Mesenteric fat pad (tissue), 1 donor: Measurements from ENCODE around the gene NSFL1C. TPM values are rescaled to one million over a fixed set of nuclear protein-coding genes. Genes with fewer than 3 reads are reported as not detected.

ENCODE experiments used
- DNase-seq: peaks from one replicate; pipeline ENCODE4 v3.0.0-alpha.2; 2020; ENCODE audit warnings: low spot score
- total RNA-seq: library from RNA; stranded (reverse); fragmentation: NEBNext Ultra II Directional; extraction: Animal tissue kit (Norgen Biotek cat#: 25700); gene quantifications from one replicate; pipeline ENCODE4 v1.2.1, GENCODE V29; 2021
- donor health status: DM: yes; HTN: yes; CAD: no.

Gene NSFL1C
- total RNA-seq, 1 donor from 2014 or later: 78.6 TPM

DNA sequence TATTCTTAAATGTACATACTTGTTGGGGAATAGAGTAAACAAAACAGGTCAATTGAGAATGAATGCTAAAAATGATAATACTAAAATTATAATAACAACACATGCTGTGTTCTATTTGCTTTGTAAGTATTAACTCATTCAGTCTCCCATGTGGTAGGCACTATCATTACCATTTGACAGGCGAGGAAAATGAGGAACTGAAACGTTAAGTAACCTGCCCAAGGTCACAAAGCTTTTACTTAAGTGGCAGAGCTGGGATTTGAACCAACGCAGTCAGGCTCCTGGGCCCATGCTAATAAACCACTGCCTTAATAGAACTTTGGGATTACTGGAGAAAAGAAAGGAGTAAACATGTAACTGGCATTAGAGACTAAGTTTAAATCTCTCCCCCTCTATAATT, 3.8 kb downstream of the NSFL1C start:
- no peak for DNase-seq

DNA sequence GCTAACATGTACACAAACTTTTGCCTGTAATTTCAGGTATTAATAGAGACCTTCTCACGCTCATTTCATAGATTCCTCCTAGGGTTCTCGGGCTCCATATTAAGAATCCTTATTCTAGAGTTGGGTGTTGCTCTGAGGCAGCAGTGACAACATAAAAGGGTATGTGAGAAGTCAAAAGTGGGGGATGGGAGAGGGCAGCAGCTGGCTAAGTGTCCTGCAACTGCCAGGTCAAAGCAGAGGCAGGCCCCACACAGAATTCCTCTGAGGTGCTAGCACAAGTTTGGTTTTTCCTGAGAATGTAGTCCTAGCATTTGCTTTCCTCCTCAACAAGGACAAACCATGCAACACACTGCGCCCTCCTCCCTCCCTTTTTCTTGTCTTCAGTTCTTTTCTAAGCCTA, 4.6 kb downstream of the NSFL1C start:
- DNase-seq: no peak

DNA sequence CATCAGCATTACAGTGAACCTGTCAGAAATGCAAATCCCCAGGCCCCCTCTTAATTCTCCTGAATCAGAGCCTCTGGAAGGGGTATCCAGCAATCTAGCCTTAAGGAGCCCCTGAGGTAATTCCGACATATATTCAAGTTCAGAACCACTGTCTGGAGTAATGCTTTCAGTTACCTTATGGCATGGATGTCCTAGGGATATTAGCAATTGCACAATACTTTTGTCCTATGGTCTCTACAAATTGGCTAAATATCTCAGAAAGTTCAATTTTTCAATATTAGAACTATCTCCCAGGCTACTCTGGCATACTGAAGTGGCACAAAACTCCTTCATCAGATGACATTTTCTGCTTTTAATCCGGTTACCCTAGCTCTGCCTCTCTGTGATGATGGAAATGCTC, 6.4 kb downstream of the NSFL1C start:
- no peak for DNase-seq

DNA sequence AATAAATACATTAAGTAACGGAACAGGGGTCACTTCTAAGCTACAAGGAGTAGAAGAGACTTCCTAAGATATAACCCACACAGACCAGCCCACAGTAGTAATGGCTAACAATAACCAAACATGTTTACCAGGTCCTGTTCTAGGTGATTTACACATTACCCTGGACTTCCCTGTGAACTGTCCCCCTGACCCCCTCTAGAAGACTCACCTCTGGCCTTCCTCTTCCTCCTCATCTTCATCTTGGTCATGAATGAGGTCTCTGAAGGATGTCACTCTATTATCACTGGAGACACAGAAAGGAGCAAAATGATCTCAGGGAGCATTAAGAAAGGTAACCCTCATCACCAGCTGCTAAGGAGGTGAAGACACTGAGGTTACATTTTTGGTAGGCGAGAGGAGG, 8.7 kb downstream of the NSFL1C start:
- no peak for DNase-seq

DNA sequence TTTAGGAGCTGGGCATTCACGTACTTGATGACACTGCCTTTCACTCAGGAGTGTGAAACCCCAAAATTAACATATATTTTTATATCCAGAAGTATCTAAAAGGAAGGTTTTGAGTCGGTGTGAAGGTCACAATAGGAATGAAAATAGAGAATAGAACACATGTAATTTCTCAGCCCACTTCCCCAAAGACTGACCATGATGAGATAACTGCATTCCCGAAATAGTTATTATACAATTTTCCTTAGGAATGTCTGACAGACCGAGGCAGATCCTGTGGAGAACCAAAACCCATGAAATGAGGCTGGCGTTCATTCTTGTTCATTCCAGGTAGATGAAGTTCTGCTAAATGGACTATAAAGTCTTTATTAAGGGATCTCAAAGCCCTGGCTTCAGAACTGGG, 10.3 kb downstream of the NSFL1C start:
- DNase-seq: no peak

DNA sequence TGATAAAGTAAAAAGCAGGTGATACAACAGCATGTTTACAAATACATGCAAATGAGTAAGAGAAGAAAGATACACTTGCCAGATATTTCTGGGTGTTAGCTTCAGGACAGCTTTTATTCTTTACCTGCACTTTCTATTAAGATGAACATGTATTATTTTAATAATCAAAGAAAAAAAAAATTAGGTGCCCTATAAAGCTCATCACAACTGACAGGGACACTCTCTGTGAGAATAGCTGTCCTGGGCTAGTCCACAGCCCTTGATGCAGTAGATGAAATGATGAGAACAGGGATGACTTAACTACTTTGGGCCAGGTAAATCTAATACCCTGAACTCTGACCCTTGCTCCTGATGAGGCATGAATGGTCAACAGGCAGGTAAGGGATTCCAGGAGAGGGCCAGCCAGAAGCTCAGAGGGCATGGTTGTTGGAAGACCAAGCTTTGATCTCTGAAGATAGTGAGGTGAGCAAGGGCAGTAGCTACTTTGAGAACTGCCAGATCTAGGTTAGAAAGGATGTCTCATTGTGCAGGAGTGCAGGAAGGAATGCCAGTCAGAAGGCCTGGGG, 15.6 kb downstream of the NSFL1C start:
- no peak for DNase-seq

DNA sequence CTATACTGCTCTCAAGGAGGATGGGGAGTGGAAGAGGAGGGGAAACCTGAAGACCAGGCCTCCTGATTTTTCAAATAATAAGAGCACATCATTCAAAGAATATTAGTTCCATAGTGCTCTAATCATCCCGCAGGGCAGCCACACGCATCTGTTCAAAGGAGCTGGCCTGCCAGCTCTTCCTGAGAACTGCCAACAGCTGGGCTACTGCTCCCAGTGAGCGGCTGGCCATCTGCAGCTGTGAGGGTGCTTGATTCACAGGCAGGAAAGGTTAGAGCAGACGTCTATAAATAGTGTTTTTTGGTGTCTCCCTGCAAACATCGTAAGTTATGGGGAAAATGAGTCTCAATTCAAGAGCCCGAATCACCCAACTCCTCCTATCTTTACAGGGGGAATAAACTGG, 17.3 kb downstream of the NSFL1C start:
- DNase-seq: no peak

DNA sequence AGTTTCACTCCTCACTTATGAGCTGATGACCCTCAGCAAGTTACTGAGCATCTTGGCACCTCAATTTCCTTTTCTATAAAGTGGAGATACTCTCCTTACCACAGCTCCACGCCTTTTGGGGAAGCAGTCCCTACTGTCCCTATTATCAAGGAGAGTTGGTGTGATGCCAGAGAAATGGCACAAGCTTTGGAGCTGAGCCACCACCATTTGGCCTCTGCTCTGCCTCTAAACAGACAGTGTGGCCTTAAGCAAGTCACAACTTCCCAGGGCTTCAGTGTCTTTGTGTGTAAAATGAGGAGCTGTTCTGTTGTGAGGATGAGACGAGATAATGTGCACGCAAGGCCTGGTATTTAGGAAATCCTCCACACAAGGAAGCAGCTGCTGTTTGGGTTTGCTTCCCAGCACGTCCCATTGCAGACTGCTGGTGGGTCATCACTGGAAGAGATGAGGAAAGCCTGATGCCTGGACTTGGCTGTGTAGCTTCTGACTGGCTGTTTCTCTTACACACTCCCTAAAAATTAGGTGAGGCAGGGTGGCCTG, 18.5 kb downstream of the NSFL1C start:
- DNase-seq: no peak

DNA sequence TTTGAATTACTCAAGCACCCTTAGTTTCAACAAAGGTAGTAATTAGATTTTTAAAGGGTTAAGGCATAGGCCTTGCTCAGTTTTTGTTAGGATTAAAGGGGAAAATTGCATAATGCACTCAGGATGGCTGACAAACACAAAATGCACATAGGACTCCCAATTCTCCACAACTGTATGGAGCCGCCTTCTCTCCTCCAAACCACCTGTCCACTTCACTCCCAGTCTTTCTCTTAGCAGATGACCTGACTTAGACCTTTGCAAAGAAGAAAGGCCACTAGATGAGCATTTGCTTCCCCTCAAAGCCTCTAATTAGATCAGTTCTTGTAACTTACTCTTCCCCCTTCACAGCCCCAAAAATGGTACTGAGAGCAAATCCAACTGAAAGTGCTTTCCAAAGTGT, 20.1 kb downstream of the NSFL1C start:
- DNase-seq: no peak

DNA sequence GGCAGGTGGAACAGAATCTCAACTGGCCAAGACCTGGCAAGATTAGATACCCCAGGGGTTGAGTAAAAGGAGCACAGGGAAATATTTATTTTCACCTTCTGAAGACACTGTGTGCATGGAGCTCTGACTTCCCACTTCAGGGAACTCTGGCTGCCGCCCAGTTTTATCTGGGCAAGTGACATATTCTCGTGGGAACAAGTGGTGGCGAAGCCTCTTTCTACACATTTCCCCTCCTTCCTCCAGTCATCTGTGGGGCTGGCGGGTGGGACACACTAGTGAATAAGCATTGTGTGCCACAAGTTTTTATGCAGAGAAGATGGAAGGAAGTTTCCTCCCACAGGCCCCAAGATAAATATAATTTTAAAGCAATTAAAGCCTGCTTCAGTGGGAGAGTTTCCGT, 23.6 kb downstream of the NSFL1C start:
- no peak for DNase-seq

DNA sequence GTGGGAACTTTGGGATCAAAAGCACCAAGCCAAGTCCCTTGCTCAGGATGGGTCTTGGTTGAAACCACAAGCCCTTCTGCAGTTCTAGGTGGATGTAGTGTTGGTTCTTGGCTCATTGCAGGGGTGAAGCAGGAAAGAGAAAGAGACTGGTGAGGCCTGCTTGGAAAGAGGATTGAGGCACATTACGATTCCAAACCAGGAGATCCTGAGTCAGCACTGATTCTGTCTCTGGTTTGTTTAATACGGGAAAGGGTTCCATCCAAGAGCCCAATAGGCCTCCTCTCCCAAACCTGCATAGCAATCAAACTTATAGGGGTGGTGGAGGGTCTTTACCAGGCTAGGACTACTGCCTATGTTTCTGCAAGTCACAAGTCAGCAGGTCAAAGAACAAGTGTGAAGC, 24.3 kb downstream of the NSFL1C start:
- no peak for DNase-seq

DNA sequence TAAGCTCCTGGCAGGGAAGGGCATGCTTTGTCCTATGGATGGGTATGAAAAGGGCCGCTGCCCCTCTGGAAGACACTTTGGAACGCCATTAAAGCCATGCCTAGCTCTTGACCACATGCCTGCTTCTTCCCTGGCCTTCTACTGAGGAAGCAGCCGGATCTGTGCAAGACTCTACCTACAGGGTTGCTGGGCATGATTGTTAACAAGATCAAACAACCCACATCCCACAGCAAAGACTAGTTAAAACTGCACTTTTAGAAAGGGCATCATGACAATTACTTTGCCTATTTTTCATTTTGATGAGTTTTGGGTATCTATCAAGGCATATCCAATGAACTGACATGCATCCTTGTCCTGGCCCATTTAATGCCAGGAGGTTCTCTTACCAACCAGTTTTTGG, 25.5 kb downstream of the NSFL1C start:
- DNase-seq: no peak

DNA sequence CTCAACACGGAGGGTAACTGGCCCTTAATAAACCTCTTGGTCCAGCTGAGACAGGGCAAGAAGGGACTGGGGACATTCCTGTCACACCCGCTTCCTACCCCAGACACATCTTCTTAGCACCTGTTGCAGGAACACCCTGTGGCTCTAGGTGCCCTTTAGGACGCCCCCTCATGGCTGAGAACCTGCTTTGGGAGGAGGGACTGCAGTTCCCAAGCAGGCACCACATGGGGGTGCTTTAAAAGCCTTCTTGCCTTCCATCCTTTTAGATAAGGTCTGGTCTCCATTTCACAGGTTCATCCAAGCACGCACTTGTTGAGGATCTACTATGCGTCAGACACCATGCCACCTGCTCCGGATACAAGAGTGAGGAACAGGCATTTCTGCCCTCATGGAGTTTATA, 26.6 kb downstream of the NSFL1C start:
- no peak for DNase-seq

DNA sequence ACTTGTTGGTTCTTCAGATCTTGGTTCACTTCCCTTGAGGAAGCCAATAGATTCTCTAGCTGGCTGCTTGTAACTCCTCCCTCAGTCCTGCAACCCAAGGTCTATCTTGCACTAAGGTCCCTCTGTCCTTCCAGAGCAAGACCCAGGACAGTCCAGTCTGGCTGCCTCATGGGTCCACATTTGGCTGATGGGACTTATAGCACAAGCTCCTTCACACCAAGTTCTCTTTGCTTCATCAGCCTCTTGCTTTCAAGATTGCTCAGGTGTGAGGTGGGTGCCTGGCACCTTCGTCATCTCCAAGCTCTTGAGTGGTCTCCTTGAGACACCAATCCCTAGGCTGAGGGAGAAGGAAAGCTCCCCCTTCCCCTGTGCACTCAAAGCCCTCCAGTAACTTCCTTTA, 28.3 kb downstream of the NSFL1C start:
- DNase-seq: no peak

DNA sequence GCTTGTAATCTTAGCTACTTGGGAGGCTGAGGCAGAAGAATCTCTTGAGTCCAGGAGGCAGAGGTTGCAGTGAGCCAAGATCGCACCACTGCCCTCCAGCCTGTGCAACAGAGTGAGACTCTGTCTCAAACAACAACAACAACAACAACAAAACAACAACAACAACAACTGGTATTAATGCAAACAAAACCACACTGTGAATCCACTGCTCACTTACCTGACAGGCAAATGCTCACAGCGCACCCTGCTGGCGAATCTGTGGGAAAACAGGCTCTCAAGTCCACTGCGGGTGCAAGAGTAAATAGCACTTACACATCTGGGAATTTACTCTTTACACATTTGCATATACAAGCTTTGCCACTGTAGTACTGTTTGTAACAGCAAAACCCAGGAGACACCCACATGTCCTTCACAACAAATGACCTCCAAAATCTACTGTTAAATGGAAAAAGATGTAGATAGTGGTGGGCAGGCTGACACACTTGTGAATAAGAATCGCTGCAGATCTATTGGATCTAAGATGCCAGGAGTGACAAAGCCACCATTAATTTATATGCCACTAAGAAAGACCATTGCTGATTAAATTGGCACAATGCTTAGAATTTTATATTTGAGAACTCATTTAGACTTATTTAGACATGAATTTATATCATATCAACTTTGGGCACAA, 29.3 kb downstream of the NSFL1C start:
- DNase-seq: no peak

DNA sequence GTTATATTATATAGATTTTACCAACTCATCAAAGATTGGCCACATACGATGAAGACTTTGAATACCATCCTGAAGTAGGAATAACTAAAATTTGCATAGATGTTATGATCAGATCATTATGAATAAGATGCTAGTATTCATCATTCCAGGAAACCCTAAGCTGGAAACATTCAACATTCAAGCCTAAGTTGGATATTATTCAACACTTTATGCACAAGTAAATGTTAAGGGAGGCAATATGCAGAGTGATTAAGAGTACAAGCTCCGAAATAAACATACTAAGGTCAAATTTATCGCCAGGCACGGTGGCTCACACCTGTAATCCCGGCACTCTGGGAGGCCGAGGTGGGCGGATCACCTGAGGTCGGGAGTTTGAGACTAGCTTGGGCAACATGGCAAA, 30.4 kb downstream of the NSFL1C start:
- DNase-seq: no peak

DNA sequence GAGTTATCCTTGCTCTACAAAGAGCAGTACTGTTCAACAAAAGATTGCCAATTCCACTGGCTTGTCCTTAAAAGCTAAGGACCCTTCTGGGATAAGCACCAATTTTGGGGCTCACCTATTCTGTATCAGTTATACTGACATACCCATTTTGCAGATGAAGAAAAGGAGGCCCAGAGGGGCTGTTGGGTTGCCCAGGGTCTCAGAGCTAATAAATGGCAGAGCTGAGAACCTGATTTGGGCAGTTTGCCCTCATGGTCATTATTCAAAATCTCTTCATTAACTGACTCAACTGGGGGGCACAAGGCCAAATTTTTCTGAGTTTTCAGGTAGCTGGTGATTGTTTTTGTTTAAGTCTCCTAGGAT, 31.3 kb downstream of the NSFL1C start:
- no peak for DNase-seq

DNA sequence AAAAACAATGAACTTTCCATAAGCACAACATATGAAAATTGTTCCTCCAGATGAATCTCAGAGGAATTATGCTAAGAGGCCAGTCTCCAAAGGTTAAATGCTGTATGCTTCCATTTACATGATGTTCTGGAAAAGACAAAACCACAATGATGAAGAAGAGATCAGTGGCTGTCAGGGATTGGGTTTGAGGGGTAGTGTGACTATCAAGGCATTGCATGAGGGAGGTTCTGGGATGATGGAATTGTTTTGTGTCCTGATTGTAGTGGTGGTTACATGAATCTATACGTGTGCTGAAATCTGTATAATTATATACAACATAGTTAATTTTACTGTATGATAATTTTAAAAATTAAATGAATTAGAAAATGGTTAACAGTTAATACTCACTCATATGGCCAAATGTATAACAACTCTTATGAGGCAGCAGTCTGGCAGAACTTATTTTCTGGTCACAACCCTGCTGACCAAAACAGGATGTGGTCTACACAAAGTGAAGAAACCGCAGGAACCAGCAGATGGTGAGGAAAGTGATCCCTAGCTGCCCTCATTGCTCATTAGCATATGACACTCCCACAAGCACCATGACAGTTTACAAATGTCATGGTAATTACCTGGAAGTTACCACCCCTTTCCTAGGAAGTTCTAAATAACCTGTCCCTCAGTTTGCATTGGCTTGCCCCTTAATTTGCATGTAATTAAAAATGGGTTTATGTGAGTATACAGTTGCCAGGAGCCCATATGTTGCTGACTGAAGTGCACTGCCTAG, 31.9 kb downstream of the NSFL1C start:
- no peak for DNase-seq

DNA sequence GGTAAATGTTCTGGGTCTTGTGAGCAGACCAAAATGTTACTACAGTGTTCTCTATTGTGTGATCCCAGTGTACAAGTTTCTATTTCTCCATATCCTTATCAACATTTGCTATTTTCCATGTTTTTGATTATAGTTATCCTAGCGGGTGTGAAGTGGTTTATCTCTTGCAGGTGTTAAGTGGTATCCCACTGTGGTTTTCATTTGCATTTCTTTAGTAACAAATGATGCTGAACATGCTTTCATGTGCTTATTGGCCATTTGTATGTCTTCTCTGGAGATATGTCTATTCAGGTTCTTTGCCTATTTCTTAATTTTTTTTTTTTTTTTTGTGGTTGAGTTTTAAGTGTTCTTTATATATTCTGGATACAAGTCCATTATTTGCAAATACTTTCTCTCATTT, 35.5 kb downstream of the NSFL1C start:
- DNase-seq: no peak

DNA sequence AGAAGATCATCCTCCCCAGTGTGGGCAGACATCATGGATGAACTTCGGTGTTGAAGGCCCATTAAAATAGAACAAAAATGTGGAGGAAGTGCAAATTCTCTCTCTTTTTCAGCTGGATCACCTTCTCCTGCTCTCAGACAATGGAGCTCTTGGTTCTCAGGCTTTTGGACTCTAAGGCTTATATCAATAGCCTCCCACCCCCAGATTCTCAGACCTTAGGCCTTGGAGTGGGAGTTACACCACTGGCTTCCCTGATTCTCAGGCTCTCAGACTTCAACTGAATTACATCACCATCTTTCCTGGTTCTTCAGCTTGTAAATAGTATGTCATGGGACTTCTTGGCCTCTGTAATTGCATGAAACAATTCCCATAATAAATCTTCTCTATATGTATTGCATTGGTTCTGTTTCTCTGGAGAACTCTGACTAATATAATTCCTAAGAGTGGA, 36.6 kb downstream of the NSFL1C start:
- no peak for DNase-seq

DNA sequence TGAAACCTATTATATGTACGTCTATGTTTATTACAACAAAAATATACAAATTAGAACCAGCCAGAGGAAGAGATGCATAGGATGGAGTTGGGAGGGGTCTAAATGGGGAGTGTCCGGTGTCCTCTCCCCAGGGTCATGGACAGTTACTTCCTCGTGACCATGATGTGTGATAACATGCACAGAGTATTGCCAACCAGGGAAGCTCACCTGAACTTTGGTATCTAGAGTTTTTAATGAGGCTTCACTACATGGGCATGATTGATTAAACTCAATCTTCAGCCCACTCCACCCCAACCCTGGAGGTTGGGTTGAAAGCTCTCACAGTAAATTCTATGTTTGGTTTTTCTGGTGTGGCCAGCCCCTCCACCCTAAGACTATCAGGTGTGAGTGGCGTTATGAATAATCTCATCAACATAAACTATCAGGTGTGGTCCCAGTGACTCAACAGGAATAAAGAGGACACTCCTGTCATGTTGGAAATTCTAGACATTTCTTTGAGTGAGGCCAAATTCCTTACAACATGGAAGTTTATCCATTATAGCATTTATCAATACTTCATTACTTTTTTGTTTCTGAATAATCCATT, 37.4 kb downstream of the NSFL1C start:
- no peak for DNase-seq

DNA sequence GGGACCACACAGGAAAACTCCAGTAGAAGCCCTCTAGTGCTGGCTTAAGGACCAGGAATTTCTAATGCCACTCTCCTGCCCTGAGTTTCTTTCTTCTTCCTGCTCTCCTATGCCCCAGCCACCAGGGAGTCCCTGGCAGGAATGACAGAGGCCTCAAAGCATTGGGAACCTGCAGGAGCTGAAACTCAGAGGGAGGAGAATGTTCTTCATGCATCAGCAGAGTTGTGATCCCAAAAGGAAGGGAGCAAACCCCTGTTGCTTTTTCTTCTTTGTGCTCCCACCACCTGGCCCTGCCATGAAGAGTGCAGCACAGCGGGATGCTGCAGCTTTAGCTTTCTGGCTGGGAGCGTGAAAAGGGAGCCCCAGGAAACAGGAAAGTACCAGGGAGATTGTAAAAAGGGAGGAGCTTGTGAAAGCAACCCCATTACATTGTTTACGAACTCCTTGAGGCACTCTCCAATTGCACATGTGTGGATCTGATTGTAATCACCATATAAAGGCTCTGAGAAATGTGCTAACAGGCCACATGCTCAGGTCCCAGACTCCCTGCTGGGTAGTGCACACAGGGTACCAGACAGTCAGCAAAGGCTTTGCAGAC, 39.1 kb downstream of the NSFL1C start:
- no peak for DNase-seq
